A673 (cell line): Measurements from ENCODE around the gene GPHN.

Source experiments
- EZH2 ChIP-seq: fragments of 200-600 bp; sonication (generic); IDR thresholded peaks from 2 replicates; pipeline ENCODE4 v1.6.1; 2017; ENCODE audit warnings: borderline replicate concordance, low read depth, mild to moderate bottlenecking, mixed read lengths, antibody characterized with exemption, low read length; ENCODE audit not compliant: poor library complexity, severe bottlenecking
- TF ChIP-seq, protein P1 (sequence below): fragments of 300-800, 200-600 bp; sonication (generic); conservative IDR thresholded peaks from 2 replicates; pipeline ENCODE4 v1.5.1; 2017; ENCODE audit warnings: low read depth, mild to moderate bottlenecking, antibody characterized with exemption, low read length, moderate library complexity, mixed read lengths

DNA sequence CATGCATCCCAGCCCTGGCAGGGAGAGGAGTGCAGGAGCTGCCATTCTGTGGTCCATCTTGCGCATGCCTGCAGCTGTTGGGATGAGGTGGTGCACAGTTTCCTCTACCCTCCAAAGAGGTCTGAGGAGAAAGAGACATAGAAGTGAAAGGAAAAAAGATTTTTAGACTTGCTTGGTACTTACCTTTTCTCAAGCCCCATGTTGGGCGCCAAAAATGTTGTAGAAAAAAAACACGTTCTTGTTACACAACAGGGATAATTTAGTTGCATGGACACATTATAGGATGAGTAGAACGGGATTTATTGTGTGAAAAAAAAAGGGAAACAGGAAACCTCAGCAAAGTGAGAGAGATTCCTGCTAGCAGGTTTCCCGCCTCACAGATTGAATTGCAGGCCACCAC is 436.9 kb downstream of the GPHN start:
- TF ChIP-seq, protein P1, sequence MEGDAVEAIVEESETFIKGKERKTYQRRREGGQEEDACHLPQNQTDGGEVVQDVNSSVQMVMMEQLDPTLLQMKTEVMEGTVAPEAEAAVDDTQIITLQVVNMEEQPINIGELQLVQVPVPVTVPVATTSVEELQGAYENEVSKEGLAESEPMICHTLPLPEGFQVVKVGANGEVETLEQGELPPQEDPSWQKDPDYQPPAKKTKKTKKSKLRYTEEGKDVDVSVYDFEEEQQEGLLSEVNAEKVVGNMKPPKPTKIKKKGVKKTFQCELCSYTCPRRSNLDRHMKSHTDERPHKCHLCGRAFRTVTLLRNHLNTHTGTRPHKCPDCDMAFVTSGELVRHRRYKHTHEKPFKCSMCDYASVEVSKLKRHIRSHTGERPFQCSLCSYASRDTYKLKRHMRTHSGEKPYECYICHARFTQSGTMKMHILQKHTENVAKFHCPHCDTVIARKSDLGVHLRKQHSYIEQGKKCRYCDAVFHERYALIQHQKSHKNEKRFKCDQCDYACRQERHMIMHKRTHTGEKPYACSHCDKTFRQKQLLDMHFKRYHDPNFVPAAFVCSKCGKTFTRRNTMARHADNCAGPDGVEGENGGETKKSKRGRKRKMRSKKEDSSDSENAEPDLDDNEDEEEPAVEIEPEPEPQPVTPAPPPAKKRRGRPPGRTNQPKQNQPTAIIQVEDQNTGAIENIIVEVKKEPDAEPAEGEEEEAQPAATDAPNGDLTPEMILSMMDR = no peak
- no peak for TF ChIP-seq EZH2
